GM18526 (cell line): ENCODE results near the gene NAA16.

Experiments used
- POLR2A ChIP-seq: IDR thresholded peaks from 3 replicates; pipeline ENCODE4 v1.6.1; 2011; ENCODE audit not compliant: insufficient read length; ENCODE audit errors: extremely low read depth

Gene NAA16

DNA sequence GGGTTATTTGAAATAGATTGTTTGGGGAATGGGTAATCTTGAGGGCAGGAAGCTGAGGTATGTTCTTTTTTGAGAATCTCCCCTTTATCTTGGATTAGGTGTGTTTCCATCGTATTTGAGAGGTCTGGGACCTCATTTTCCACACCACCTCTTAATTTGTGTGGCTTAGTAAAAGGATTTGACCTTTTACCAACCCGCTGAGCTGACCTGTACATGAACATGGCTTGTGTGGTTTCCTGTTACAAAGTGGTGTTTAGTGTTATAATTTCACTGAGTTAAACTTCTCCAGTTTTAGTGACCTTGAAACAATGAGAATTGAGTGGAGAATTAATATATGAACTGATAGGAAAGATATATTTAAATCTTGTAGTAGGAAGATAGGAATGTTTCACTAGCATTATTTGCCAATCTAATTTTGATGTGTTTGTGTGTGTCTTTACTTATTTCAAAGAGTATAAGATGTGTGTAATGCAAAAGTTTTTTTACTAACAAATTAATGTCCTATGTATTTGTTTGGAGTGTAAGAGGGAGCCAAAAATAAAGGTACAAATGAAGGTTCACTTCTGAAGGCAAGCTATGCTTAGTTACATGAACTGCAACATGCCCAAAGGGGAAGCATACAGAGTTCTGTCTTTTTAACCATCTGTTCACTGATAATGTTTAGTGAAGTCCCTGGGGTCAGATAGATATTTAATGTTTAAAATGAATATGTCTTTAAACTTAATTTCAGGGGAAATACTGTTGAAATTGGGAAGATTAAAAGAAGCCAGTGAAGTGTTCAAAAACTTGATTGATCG lies 17.1 kb downstream of the NAA16 start:
- TF ChIP-seq POLR2A = no peak

DNA sequence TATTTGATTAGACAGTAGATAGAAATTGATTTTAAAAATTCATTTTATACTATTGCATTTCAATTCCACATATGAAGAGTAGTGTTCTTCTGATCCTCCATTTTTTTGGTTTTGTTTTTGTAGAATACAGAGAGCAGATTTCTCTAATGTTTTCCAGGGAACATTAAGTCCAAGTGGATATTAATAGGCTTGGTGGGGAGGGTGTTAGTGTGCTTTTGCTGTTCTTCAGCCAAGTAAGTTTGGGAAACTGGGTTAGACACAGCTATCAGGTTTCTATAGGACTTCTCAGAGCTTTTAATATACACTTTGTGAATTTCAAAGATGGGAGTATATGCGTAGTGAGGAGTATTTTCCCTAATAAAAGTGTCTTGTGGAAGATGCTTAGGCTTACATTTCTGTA lies 21.8 kb downstream of the NAA16 start:
- no peak for TF ChIP-seq POLR2A

DNA sequence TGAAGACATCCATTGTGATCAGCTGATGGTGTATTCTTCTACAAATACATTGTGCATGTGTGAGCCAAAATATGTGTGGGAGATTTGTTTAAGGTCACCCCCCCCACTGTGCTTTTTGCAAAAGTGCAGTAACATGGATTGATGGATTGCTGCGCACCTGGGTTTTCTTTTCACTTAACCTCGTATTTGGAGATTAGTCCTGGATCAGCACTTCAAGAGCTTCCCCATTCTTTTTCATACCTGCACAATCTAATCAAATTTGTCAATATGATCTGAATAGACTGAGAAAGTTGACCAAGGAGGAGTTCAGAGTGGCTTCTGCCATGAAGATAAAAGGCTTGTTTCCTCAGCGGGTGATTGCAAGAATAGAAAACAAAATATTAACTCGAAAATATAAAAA lies 23.7 kb downstream of the NAA16 start:
- no peak for TF ChIP-seq POLR2A

DNA sequence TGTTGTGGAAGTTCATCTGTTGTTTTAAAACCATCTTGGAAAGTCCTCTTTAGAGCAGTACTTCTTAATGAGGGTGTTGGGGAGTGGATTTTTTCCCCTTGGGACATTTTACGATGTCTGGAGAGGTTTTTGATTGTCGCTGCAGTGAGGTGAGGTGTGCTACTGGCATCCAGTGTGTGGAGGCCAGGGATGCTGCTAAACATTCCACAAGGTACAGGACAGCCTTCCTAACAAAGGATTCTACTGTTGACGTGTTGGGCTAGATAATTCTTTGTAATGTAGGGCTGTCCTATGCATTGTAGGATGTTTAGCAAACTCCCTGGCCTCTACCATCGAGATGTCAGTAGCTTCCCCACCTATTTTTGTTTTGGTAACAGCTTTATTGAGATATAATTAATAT lies 33.3 kb downstream of the NAA16 start:
- TF ChIP-seq POLR2A = no peak

DNA sequence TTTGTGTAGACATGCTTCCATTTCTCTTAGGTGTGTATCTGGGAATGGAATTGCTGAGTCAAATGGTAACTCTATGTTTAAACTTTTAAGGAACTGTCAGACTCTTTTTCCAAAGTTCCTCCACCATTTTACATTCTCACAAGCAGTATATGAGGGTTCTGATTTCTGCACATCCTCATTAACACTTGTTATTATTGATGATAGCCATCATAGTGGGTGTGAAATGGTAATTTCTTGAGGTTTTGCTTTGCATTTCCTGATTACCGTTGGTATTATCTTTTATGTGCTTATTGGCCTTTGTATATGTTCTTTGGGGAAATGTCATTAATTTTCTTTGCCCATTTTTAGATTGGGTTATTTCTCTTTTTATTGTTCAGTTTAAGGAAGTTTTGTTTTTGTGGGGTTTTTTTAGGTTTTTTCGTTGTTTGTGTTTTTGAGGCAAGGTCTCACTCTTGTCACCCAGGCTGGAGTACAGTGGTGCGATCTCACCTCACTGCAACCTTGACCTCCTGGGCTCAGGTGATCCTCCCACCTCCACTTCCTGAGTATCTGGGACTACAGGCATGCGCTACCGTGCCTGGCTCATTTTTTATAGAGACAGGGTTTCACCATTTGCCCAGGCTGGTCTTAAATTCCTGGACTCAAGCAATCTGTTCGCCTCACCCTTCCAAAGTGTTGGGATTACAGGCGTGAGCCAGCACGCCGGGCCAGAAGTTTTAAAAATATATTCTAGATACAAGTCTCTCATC lies 34.3 kb downstream of the NAA16 start:
- no peak for TF ChIP-seq POLR2A

DNA sequence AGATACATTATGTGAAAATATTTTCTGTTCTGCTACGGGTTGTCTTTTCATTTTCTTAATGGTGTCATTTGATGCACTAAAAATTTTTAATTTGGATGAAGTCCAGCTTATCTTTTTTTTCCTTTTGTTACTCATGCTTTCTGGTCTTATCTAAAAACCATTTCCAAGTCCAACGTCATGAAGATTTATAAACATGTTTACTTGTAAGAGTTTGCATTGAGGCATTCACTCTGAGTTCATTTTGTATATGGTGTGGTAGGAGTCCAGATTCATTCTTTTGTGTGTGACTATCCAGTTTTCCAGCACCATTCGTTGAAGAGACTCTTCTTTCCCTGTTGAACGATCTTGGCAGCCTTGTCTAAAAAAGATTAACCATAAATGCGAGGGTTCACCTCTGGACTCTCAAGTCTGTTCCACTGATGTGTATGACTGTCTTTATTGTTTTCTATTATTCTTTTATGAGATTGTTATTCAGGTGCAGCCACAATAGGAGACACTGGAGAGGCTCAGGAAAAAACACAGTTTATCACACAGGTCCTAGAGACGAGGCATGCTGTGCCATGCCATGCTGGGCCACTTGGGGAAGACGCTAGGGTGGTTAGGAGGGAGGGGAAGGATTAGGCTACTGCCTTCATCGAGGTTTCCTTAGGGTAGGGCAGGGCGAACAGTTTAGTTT lies 35.0 kb downstream of the NAA16 start:
- no peak for TF ChIP-seq POLR2A

DNA sequence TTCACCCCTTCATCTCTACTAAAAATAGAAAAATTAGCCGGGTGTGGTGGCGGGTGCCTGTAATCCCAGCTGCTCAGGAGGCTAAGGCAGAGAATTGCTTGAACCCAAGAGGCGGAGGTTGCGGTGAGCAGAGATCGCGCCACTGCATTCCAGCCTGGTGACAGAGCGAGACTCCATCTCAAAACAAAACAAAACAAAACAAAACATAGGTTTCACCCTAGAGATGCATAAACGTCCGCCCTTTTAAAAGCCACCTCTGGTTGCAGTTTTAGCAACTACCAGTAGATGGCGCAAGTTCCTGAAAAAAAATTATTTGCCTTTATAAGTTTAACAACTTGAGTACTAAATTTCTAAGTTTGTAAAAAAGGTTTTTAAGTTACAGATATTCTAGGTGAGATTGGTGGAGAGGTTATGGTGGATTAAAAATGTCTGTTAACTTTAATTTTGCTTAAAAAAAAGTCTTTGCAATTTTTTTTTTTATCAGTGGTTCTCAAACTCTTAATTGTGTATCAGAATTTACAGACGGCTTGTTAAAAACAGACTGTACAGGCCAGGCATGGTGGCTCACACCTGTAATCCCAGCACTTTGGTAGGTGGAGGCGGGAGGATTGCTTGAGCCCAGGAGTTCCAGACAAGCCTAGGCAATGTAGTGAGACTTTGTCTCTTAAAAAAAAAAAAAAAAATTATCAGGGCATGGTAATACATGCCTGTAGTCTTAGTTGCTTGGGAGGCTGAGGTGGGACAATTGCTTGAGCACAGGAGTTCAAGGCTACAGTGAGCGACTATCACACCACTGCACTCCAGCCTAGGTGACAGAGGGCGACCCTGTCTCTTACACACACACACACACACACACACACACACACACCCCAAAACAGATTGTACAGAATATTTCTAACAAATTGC lies 42.1 kb downstream of the NAA16 start:
- TF ChIP-seq POLR2A = no peak

DNA sequence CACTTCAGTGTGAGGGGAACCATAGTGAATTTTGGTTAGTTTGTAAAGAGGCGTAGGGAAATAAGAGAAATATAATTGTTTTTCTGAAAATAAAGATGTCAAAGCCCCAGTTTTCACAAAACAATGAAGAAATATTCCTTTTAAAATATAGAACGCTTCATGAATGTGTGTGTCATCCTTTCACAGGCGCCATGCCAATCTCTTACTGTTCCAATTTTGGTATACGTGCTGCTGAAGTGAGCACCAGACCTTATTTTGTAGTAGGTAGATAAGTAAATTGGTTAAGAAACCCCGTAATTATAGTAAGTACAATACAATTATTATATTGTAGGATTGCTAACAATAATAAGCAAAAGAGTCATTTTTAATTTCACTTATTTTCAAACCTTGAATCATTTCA lies 43.3 kb downstream of the NAA16 start:
- TF ChIP-seq POLR2A = no peak

DNA sequence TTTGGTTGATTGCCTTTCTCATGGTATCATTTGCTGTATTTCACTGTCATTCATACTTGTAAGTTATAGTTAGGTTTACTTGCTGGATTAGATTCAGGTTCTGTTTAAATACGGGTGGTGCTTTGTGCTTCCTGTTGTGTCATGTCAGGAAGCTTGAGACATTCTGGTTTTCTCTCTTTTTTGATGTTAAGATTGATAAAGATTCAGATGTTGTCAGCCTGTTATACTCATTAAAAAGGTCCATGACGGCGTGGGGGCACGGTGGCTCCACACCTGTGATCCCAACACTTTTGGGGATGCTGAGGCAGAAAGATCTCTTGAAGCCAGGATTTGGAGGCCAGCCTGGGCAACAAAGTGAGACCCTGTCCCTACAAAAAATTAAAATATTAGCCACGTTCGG lies 45.7 kb downstream of the NAA16 start:
- TF ChIP-seq POLR2A = no peak

DNA sequence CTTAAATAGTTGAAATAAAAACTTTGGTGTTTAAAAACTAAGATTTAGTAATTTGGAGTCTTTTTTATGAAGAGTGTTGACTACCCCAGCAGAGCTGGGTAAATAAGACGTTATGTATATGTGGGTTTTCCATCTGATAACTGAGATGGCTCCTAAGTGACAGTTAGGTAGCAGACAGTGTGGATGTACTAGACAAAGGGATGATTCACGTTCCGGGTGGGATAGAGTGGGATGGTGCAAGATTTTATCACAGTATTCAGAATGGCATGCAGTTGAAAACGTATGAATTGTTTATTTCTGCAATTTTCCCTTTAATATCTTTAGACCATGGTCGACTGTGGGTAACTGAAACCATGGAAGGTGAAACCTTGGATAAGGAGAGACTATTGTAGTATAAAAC lies 50.4 kb downstream of the NAA16 start:
- no peak for TF ChIP-seq POLR2A

DNA sequence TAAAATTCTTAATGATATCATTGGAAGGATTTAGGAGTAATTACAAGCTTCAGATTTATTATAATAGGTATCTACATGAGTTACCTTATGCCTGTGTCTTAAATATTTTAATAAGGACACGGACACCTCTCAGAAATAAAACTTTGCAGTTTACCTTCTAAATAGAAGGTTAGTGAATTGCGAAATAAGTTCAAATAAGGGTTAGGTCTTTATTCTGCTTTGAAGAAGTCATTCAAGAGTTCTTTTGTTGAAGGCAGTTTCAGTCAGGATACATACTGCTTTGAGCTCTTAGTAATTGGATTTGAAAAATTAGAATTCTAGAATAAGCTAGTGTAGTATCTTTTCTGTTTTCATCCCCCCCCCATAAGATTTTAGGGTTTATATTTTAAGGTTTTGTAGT lies 53.0 kb downstream of the NAA16 start:
- TF ChIP-seq POLR2A = no peak

DNA sequence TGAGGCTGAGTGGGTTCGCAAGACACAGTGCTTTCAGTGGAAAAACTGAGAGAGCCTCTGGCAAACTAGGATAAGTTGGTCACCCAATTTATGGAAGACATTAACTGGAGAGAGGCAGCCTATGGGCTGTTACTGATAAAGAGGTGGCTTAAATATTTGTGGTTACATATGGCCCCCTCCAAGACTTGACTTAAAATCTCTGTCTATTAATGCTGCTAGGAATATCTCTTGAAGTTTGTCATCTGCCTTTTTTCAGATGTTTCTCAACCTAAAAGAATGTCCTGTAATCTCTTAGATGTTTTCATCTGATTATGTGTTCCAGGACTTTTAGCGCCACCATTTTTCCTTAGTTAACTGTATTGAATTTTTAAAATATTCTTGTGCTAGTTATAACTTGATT lies 54.6 kb downstream of the NAA16 start:
- TF ChIP-seq POLR2A = no peak

DNA sequence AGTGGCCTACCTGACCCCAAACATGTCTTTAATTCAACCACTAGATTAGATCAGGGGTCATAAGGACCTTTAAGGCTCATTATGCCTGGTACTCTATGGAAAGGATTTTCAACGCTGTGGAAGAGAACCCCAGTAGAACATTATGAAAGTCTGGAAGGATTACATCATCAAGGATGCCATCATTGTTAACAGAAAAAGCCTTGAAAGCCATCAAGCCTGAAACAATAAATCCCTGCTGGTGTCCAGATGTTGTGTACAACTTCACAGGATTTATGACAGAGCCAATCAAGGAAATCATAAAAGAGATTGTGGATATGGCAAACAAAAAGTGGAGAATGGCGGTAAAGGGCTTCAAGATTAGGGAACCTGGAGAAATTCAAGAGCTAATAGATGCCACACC lies 59.7 kb downstream of the NAA16 start:
- TF ChIP-seq POLR2A = no peak

DNA sequence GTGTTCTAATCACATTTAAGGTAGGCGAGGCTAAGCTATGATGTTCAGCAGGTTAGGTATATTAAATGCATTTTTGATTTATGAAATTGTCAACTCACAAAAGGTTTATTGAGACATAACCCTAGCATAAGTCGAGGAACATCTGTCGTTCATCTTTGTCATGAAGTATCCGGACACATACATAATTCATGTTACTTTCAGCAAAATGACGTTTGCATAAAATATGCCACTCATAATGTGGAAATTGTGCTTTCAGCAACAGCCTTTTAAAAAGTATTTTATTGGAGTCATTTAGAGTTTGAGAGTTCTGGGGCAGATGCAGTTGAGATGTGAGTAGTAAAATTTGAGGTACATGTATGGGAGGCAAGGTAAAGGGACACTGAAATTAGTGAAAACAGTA lies 66.4 kb downstream of the NAA16 start:
- TF ChIP-seq POLR2A = no peak

DNA sequence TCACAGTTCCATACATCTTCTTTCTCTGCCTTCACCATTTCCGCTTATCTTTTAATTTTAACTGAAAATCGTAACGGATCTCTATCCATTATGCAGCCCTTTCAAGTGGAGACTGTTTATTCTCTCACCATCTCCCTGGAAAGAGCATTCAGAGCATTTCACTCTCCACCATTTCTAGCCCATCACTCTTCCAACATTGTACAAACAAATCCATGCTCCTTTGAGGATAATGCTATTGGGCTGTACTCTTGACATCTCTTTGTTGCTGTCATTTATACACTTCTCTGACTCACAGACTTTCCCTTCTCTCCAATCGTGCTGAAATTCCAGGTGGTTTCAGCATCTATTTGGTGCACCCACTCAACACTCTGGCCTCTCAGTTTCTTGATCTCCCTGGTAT lies 71.4 kb downstream of the NAA16 start:
- no peak for TF ChIP-seq POLR2A
